Erythroblast (primary cell): ENCODE measurements around the gene AMOTL2.

Source experiments
- DNase-seq, 2 experiments: peaks; one replicate each; lab custom pipeline; 2025; lab: John Stamatoyannopoulos, UW
- GATA1 ChIP-seq: IDR thresholded peaks from 2 replicates; pipeline ENCODE4 v1.6.1; 2011; ENCODE audit warnings: low read depth, mild to moderate bottlenecking, control low read depth, low read length, moderate library complexity
- POLR2A ChIP-seq: IDR thresholded peaks from 2 replicates; pipeline ENCODE4 v1.6.1; 2011; ENCODE audit warnings: mild to moderate bottlenecking, low read length

AMOTL2 gene

DNA sequence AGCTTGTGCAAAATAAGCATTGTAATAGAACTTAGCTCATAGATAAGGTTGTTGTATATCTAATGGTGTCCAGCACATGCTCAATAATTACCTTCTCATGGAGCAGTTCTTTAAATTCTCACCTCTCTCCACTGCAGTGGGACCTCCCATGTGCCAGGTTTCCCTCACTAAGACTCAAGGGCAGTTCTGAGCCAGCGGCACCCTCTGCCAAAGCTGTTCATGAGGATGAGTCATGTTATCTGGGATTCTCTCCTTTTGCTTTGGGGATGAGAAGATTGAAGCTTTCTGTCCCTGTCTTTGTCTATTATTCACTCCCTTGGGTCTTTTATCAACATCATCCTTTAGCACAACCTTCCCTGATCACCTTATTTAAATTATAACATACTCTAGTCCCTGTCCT is 15.6 kb upstream of the AMOTL2 start:
- TF ChIP-seq GATA1: no peak
- TF ChIP-seq POLR2A: no peak
- DNase-seq: no peak

DNA sequence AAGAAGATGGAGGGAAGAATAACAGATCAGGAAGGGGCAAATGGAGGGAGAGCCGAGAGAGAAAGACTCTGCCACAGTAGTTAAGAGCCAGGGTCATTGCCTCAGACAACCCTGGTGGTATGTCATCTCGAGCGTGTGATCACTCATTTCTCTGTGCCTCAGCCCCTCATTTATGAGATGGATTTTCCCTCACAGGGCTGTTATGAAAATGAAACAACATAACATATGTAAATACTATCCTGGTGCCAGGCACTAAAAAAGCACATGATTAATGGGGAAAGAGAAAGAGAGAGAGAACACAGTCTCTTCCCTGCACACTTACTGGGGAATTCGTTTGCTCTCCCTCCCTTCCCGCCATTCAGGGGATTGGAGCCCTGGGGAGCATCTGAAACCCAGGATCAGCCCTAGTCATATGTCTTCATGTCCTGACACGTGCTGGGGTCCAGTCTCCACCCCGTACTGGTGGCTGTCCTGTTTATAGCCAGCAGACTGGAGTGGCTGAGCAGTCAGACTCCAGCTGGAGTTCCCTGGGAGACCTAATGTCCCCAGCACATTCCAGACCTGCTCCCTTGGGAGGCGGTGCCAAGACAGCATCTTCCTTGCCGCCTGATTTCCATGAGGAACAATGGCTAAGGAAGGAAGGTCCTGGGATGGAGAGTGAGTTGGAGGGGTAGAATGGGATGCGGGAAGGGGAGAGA is 14.7 kb upstream of the AMOTL2 start:
- no peak for DNase-seq
- TF ChIP-seq POLR2A: no peak
- no peak for TF ChIP-seq GATA1

DNA sequence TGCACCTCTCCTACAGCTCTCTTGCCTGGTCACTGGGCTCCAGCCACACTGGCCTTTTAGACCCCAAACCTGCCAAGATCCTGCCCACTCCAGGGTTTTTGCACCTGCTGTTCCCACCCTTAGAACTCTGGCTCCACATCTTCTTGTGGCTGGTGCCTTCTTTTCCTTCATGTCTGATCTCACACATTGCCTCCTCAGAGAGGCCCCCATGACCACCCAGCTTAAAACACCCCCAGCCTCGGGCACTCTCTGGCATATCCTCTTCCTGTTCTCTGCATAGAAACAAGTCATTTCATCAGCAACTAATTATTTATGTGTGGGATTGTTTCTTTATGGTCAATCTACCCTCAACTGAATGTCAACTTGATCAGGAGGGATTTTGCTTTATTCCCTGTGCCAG is 14.0 kb upstream of the AMOTL2 start:
- no peak for TF ChIP-seq GATA1
- TF ChIP-seq POLR2A: no peak
- DNase-seq: no peak

DNA sequence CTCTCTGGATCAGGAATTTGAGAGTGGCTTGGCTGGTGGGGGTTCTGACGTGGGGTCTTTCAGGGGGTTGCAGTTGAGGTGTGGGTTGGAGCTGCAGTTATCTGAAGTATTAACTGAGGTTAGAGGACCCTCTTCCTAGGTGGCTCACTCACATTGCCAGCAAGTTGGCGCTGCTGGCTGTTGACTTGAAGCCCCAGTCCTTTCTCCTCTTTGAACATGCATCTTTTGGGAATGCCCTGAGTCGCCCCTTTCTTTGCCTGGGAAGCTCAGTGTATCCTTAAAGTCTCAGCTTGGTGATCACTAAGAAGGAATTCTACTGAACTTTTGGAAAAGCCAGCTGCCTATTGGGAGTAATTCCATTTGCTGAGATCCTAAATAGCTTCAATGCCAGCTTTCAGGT is 13.0 kb upstream of the AMOTL2 start:
- no peak for TF ChIP-seq GATA1
- no peak for TF ChIP-seq POLR2A
- DNase-seq: no peak

DNA sequence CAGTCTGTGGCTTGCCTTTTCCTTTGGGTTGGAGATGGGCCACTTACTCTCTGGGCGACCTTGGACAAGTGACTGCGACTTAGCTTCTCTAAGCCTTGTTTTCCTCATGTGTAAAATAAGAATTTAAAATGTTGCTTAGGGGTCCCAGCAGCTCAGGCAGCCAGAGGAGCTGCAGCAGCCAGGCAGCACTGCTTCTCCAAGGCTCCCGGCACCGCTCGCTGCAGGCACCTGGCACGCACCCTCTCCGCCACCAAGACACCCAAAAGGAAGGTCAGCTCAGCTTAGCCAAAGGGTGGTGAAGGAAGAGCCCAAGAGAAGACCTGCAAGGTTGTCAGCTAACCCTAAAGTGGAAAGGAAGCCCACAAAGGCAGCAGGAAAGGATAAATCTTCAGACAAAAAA is 10.7 kb upstream of the AMOTL2 start:
- no peak for DNase-seq
- TF ChIP-seq GATA1 (no peak), POLR2A (no peak)

DNA sequence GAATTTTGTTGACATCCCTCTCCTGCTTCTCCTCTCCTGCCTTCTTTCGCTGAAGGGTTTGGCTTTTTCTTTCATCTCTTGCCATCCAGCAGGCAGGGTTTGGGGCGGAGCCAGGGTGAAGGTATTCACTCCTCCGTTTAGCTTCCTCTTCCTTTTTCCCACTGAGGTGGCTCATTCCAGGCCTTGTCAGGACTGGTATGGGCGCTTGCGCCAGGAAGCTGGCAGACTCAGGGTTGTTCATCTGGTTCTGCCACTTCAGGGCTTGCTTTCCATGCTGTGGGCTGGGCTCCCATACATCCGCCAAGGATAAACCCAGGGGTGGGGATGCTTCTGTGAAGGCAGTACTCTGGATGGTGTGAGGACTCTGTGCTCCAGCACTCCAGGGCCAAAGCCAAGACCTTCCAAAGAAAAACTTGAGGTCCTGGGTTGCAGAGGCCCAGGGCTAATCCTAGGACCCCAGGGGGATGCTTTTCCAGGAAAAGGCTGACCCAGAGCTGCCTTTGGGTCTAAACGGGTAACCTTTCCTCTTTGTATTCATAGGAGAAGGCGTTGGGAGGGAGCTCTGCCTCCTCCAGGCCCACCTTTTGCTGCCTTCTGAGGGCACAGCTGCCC is 7.7 kb upstream of the AMOTL2 start:
- DNase-seq: no peak
- TF ChIP-seq GATA1: no peak
- TF ChIP-seq POLR2A: no peak

DNA sequence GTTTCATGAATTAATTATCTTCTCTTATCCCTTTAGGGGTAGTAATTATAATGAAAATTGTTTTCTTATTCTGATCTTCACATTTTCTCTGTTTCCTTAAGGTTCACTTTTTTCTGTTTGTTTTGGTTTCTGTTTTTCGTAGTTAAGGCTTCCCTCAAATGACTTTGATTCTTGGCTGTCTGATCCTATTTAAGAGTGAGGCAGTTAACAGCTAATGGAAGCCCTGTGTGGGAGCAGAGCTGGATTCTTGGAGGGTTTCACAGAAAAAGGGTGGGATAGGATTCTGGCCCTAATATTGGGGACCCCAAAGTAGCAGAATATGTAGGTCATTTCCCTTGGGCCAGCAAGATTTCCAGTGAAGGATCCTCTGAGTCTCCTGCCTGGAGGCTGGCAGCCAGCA is 6.8 kb upstream of the AMOTL2 start:
- TF ChIP-seq GATA1 (no peak), POLR2A (no peak)
- no peak for DNase-seq

DNA sequence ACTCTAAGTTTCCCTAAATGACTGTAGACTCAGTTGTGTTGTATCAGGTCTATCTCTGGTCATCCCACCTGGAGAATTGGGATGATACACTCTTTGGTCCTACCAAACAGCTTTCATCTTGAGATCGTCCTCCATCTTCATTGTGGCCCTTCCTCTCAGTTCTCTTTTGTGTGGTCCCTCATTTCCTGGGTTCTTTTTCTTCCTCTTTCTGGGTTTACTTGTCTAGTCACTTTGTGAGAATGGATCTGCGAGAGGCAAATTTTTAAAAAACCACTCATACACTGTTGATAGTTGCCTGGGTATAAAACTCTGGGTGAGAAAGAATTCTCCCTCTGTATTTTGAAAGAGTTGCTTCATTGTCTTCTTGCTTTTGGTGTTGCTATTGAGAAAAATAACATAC is 6.0 kb upstream of the AMOTL2 start:
- no peak for TF ChIP-seq GATA1
- no peak for TF ChIP-seq POLR2A
- no peak for DNase-seq

DNA sequence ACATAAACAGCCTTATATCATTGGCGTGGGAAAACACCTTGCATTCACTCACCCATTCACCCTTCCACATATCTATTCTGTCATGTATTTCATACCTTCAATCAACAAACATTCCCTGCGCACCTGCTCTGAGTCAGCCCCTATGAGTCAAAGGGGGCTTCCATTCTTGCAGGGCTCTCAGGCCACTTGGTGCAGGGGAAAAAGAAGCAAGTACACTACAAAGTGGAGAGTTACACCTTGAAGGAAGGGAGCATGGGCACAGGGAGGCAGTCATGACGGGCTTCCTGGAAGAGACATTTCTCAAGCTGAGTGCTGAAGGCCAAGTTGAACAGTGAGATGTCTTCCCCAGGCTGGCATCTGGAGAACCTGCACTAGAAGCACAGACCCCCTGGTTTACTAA is 4.6 kb upstream of the AMOTL2 start:
- TF ChIP-seq GATA1 (no peak), POLR2A (no peak)
- no peak for DNase-seq

DNA sequence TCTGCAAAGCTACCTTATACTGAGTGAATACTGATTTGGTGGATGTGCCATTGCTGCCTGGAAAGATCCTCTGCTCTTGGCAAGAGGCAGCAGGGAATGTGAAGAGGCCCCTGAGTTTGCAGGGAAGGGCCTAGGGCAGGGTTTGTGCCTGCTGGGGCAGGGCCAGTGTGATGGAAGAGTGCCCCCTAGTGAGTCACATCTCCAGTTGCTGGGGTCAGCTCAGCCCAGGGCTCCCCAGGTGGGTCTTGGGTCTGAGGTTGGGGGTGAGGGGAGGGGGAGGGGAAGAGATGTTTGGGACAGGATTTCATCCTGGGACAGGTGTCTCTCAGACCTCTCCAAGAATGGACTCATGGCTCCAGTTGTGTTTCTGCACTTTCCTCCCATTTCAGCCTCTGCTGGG is 4.1 kb upstream of the AMOTL2 start:
- no peak for TF ChIP-seq POLR2A
- TF ChIP-seq GATA1: no peak
- DNase-seq: peak; percentile 29 to 52

DNA sequence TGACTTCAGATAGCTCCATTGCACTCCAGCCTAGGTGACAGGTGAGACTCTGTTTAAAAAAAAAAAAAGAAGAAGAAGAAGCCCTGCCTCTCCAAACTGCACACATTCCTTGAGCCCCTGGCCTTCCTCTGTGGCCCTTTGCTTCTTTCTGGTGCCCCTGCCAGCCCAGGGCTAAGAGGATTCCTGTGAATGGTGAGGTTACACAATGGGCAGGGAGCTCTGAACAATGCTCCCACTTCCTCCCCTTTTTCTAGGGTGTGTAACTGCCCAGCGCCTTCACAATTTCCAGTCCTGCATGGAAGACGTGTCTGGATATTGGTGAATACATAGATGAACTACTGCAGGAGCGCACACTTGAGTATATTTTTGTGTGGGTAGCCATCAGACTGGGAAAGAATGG is 3.6 kb upstream of the AMOTL2 start:
- DNase-seq: no peak
- no peak for TF ChIP-seq GATA1
- TF ChIP-seq POLR2A: no peak

DNA sequence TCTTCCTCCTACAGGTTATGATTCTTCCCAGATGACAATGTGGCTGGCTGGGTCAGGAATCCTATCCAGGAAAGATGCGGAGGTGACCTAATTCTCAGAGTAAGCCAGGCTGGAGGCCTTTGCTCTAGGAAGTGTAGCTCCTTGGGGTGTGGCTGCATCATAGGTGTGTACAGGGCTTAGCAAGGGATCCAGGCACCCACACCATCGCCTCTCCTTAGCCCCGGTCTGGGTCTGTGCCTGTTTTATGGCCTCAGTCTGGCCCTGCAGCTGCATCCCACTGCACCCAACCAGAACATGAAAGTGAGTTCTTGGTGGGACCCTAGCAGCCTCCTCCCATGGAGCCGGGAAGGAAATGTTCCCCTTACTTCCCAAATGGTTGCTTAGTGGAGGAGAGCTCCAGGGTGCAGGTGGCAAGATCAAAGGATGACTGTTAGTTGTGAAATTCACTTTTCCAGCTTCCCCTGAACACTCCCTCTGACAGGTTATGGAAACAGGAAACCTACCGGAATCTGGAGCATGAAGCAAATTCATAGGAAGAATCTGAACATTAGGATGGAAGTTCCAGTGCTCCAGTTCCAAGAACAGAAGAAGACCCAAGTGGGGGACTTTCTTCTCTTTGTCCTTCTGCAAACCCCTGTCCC is 2.7 kb upstream of the AMOTL2 start:
- no peak for TF ChIP-seq POLR2A
- no peak for TF ChIP-seq GATA1
- no peak for DNase-seq

DNA sequence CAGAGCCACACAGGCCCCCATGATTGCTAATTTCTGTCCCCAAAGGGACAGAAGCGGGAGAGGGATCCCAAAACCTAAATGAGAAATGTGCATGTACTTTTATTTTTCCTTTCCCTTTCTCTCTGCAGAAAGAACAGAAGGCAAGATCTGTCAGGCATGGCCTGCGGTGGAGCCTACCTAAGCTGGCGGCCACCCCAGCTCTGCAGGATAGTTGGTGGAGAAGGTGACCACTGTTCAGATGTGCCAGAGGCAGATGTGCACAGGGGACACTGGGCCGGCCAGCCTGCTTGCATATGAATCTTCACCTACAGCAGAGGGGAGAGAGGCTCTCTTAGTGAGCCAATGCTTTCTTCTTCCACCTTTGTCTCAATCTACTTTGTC is 2.1 kb upstream of the AMOTL2 start:
- no peak for TF ChIP-seq POLR2A
- TF ChIP-seq GATA1: no peak

DNA sequence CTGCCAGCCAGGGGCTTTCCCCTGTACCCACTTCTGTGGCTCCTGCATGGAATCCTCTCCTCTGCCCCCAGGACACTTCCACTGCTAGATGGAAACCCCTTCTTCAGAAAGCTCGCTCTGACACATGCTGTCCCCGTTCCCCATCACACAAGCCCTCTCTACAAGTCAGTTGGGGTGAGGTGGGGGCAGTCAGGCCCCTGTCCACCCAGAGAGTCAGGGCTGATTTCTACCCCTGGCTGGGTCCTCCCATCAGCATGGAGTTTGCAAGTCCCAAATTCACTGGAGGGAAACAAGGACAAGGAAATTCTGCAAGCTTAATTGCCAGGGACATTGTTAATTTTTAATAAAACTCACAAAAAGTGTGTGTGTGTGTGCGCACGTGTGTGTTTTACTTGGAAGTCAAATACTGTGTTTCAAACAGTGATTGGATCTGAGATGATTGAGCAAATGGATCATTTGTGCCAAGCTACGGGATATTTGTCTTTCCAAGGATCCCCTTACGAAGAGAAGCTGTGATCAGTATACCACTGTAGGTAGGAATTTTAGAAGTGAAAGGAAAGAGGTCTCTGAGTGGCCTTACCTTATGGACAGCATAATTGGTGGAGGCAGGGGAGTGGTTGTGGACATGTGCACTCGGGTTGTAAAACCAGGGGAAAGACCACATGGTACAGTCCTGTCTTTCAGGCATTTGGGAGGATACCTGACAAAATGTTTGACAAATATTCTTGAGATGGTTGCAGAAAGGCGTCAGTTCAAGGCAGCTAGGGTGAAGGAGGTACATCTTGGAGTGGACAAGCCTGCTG is 1.5 kb upstream of the AMOTL2 start:
- DNase-seq: no peak
- no peak for TF ChIP-seq POLR2A
- no peak for TF ChIP-seq GATA1

More for the DNA sequence above, 2.1 kb upstream of the AMOTL2 start:
- DNase-seq: no peak
